GM12878 (cell line): ENCODE data around the gene ABR. TPM values are rescaled to one million over a fixed set of nuclear protein-coding genes. Genes with fewer than 3 reads are reported as not detected.
A peak's percentile ranks its signal among the peaks of the same experiment; 100 is the strongest.

Source experiments
- BHLHE40 ChIP-seq, 2 experiments: fragments of 450-650 bp in 1 of 2; IDR thresholded peaks; 2 replicates each; pipeline ENCODE4 v1.6.1; 2011 to 2017; ENCODE audit warnings: low read depth in 2 of 2, borderline replicate concordance in 1 of 2, improper control_type of control experiment in 1 of 2, low read length in 1 of 2, mild to moderate bottlenecking in 1 of 2
- BRCA1 ChIP-seq: IDR thresholded peaks from 2 replicates; pipeline ENCODE4 v1.6.1; 2011; ENCODE audit warnings: low read depth, low read length, improper control_type of control experiment
- CEBPZ ChIP-seq: fragments of 150-350 bp; IDR thresholded peaks from 2 replicates; pipeline ENCODE4 v1.6.1; 2016; ENCODE audit warnings: low read depth, low read length
- EED ChIP-seq: sonication (generic); IDR thresholded peaks from 2 replicates; pipeline ENCODE4 v1.6.1; 2016; ENCODE audit warnings: antibody characterized with exemption, low read depth
- EP300 ChIP-seq, 2 experiments: fragments of 150-350 bp in 1 of 2; IDR thresholded peaks; 2 replicates each; pipeline ENCODE4 v1.6.1; 2011 to 2012; ENCODE audit warnings: low read depth in 2 of 2, low read length in 2 of 2, borderline replicate concordance in 1 of 2, improper control_type of control experiment in 1 of 2, inconsistent platforms in 1 of 2; ENCODE audit not compliant: control insufficient read depth in 1 of 2
- GATAD2B ChIP-seq: fragments of 450-650 bp; conservative IDR thresholded peaks from 2 replicates; pipeline ENCODE4 v1.6.1; 2017; ENCODE audit warnings: low read depth, mild to moderate bottlenecking, moderate library complexity
- HCFC1 ChIP-seq: fragments of 150-350 bp; IDR thresholded peaks from 2 replicates; pipeline ENCODE4 v1.6.1; 2014; ENCODE audit warnings: low read length
- KAT2A ChIP-seq: conservative IDR thresholded peaks from 2 replicates; pipeline ENCODE4 v1.6.1; 2011; ENCODE audit warnings: low read depth, low read length; ENCODE audit not compliant: control insufficient read depth
- NR2C2 ChIP-seq: IDR thresholded peaks from 2 replicates; pipeline ENCODE4 v1.6.1; 2011; ENCODE audit warnings: borderline replicate concordance, low read depth; ENCODE audit not compliant: control insufficient read depth, insufficient read length
- POLR2AphosphoS5 ChIP-seq: IDR thresholded peaks from 2 replicates; pipeline ENCODE4 v1.6.1; 2011; ENCODE audit warnings: mild to moderate bottlenecking, low read length, inconsistent platforms
- RBBP5 ChIP-seq: fragments of 200-600 bp; sonication (generic); conservative IDR thresholded peaks from 2 replicates; pipeline ENCODE4 v1.6.1; 2016
- SMAD1 ChIP-seq: fragments of 450-650 bp; IDR thresholded peaks from 2 replicates; pipeline ENCODE4 v1.6.1; 2018; ENCODE audit warnings: mild to moderate bottlenecking, low read depth; ENCODE audit not compliant: partially characterized antibody
- SREBF1 ChIP-seq: IDR thresholded peaks from 2 replicates; pipeline ENCODE4 v1.6.1; 2012; ENCODE audit warnings: mild to moderate bottlenecking, low read length
- TCF12 ChIP-seq: IDR thresholded peaks from 2 replicates; pipeline ENCODE4 v1.6.1; 2011; ENCODE audit warnings: low read depth, mild to moderate bottlenecking, low read length
- ZNF622 ChIP-seq: fragments of 450-650 bp; IDR thresholded peaks from 2 replicates; pipeline ENCODE4 v1.6.1; 2017; ENCODE audit warnings: mild to moderate bottlenecking, inconsistent platforms
- polyA plus RNA-seq, 11 experiments: library from polyadenylated mRNA; depleted of rRNA in 4 of 11; unstranded in 6 of 11; stranded (reverse) in 5 of 11; fragments of >200 nt; fragmentation: Nextera tagmentation in 4 of 11; fragmentation: Illumina TruSeq in 1 of 11; extraction: Ambion mirVana in 4 of 11; extraction: Trizol in 1 of 11; gene quantifications; 1 replicate in 1 of 11; 2 replicates in 10 of 11; pipeline versions ENCODE4 v1.2.1 to v1.2.3, GENCODE V29; 2011 to 2016; ENCODE audit warnings: inconsistent platforms in 2 of 11, missing spikeins in 2 of 11, low read depth in 1 of 11
- total RNA-seq, 4 experiments: library from RNA; depleted of rRNA in 3 of 4; stranded (reverse); fragments of >200 nt in 3 of 4; fragmentation: Illumina TruSeq in 1 of 4; extraction: Trizol in 1 of 4; gene quantifications; 2 replicates each; pipeline versions ENCODE4 v1.2.1 to v1.2.3, GENCODE V29; 2013 to 2021
- TF ChIP-seq, protein P1 (sequence below): fragments of 450-650 bp; IDR thresholded peaks from 2 replicates; pipeline ENCODE4 v1.6.1; 2017; ENCODE audit warnings: mild to moderate bottlenecking
- TF ChIP-seq, protein P2 (sequence below): IDR thresholded peaks from 2 replicates; pipeline ENCODE4 v1.6.1; 2012; ENCODE audit warnings: low read depth, low read length, improper control_type of control experiment

Gene ABR
- total and polyA plus RNA-seq, 10 of the 15 experiments (the other 5 are each of a cell fraction or from before 2014, with no cell fraction given) = 1.4 to 112 (median 30.0) TPM

GRCh38 chr17:1216217-1217088 lies 36.7 kb upstream of the ABR start (continued):
- no peak for TF ChIP-seq CEBPZ
- TF ChIP-seq HCFC1 = no peak
- TF ChIP-seq KAT2A = no peak
- TF ChIP-seq, protein P1, sequence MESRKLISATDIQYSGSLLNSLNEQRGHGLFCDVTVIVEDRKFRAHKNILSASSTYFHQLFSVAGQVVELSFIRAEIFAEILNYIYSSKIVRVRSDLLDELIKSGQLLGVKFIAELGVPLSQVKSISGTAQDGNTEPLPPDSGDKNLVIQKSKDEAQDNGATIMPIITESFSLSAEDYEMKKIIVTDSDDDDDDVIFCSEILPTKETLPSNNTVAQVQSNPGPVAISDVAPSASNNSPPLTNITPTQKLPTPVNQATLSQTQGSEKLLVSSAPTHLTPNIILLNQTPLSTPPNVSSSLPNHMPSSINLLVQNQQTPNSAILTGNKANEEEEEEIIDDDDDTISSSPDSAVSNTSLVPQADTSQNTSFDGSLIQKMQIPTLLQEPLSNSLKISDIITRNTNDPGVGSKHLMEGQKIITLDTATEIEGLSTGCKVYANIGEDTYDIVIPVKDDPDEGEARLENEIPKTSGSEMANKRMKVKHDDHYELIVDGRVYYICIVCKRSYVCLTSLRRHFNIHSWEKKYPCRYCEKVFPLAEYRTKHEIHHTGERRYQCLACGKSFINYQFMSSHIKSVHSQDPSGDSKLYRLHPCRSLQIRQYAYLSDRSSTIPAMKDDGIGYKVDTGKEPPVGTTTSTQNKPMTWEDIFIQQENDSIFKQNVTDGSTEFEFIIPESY = no peak
- no peak for TF ChIP-seq ZNF622
- no peak for TF ChIP-seq SREBF1
- TF ChIP-seq EED = peak; percentile 66; the same call in 1 of the 2 replicates
- TF ChIP-seq, protein P2, sequence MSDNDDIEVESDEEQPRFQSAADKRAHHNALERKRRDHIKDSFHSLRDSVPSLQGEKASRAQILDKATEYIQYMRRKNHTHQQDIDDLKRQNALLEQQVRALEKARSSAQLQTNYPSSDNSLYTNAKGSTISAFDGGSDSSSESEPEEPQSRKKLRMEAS = no peak; the same call in 1 of the 2 replicates
- TF ChIP-seq EP300 (IDR thresholded peaks at IDR 0.05; ENCODE audit: borderline replicate concordance in 1 of 2, control insufficient read depth in 1 of 2, low read depth in 2 of 2, low read length in 2 of 2) = peak in 1 of 2 experiments; percentile 1; a peak in 1 of 4 replicates
- TF ChIP-seq NR2C2 = no peak
- no peak for TF ChIP-seq BRCA1
- no peak for TF ChIP-seq POLR2AphosphoS5
- TF ChIP-seq GATAD2B = no peak
- TF ChIP-seq SMAD1 = no peak
- TF ChIP-seq RBBP5 = no peak
- no peak for TF ChIP-seq TCF12
- TF ChIP-seq BHLHE40 (IDR thresholded peaks at IDR 0.05; ENCODE audit: borderline replicate concordance in 1 of 2, low read depth in 2 of 2, low read length in 1 of 2) = peak; percentile 62 to 80; a peak in 2 of 4 replicates
